ENCODE results near the gene CNTNAP2. TPM values are rescaled to one million over a fixed set of nuclear protein-coding genes. Genes with fewer than 3 reads are reported as not detected.

The CNTNAP2 gene
- total RNA-seq, 1 experiment from 2014 or later, result 42.5 TPM

- no peak overlapping the region for H3K27ac Mint-ChIP-seq (ENCODE audit: unreplicated experiment)
- H3K9me3 Mint-ChIP-seq (ENCODE audit: unreplicated experiment), result no peaks in the 10 kb centered on the region
- BruUV-seq (replicated peaks), result no TSS peak
- Histone ChIP-seq H3K36me3 (ENCODE audit: control insufficient read depth, insufficient read depth, low read length) (no peaks in the 10 kb centered on the region), H3K4me1 (no peaks in the 10 kb centered on the region), H3K9me3 (no peaks in the 10 kb centered on the region), H3K4me3 (ENCODE audit: low read depth, low read length) (no peak overlapping the region), H3K27me3 (replicated peaks; ENCODE audit: control insufficient read depth, insufficient read depth, low read length) (no peaks in the 10 kb centered on the region)
- DNase-seq, result peak in 1 of 2 experiments; percentile 5
- no peak overlapping the region for H3K4me3 Mint-ChIP-seq (ENCODE audit: unreplicated experiment)
- ChIA-PET POLR2A (no interaction called here), CTCF (no interaction called here)
- H3K36me3 Mint-ChIP-seq (ENCODE audit: insufficient read depth, unreplicated experiment), result no peaks in the 10 kb centered on the region
- no peak for TF ChIP-seq CTCF (IDR thresholded peaks at IDR 0.05; ENCODE audit: insufficient read depth in 1 of 2, low read depth in 1 of 2, low read length in 1 of 2, severe bottlenecking in 1 of 2, unreplicated experiment in 1 of 2)
- intact Hi-C loops (cut with micrococcal nuclease; ENCODE audit: unreplicated experiment), result no loop called here
- peaks cover 3% of the 10 kb centered on the region for H3K27me3 Mint-ChIP-seq (ENCODE audit: insufficient read depth, unreplicated experiment)
- no peaks in the 10 kb centered on the region for H3K4me1 Mint-ChIP-seq (ENCODE audit: low read depth, unreplicated experiment)
Observed at GRCh38 chr7:147308539-147308938, 1191.9 kb downstream of the CNTNAP2 start.

- no peak overlapping the region for H3K27ac Mint-ChIP-seq (ENCODE audit: unreplicated experiment)
- ChIA-PET CTCF (no interaction called here), POLR2A (no interaction called here)
- intact Hi-C loops (cut with micrococcal nuclease; ENCODE audit: unreplicated experiment), result no loop called here
- H3K36me3 Mint-ChIP-seq (ENCODE audit: insufficient read depth, unreplicated experiment), result no peaks in the 10 kb centered on the region
- no peaks in the 10 kb centered on the region for H3K27me3 Mint-ChIP-seq (ENCODE audit: insufficient read depth, unreplicated experiment)
- DNase-seq, result no peak
- no peaks in the 10 kb centered on the region for H3K4me1 ChIP-seq
- no peak overlapping the region for H3K4me3 ChIP-seq (ENCODE audit: low read depth, low read length)
- no peak for TF ChIP-seq CTCF (IDR thresholded peaks at IDR 0.05; ENCODE audit: insufficient read depth in 1 of 2, low read depth in 1 of 2, low read length in 1 of 2, severe bottlenecking in 1 of 2, unreplicated experiment in 1 of 2)
- no peak overlapping the region for H3K4me3 Mint-ChIP-seq (ENCODE audit: unreplicated experiment)
- BruUV-seq (replicated peaks), result no TSS peak
- H3K9me3 Mint-ChIP-seq (ENCODE audit: unreplicated experiment), result no peaks in the 10 kb centered on the region
- H3K4me1 Mint-ChIP-seq (ENCODE audit: low read depth, unreplicated experiment), result no peaks in the 10 kb centered on the region
- no peaks in the 10 kb centered on the region; the same call in 1 of the 2 replicates for H3K9me3 ChIP-seq
- H3K36me3 ChIP-seq (ENCODE audit: control insufficient read depth, insufficient read depth, low read length), result no peaks in the 10 kb centered on the region
- H3K27me3 ChIP-seq (replicated peaks; ENCODE audit: control insufficient read depth, insufficient read depth, low read length), result no peaks in the 10 kb centered on the region
Observed at GRCh38 chr7:147311336-147311735, 1194.7 kb downstream of the CNTNAP2 start.

GRCh38 chr7:147321504-147321903 lies 1204.9 kb downstream of the CNTNAP2 start:
- Mint-ChIP-seq H3K36me3 (ENCODE audit: insufficient read depth, unreplicated experiment) (no peaks in the 10 kb centered on the region), H3K4me3 (ENCODE audit: unreplicated experiment) (no peak overlapping the region)

More at GRCh38 chr7:147321504-147321903, 1204.9 kb downstream of the CNTNAP2 start:
- Histone ChIP-seq H3K4me1 (no peaks in the 10 kb centered on the region), H3K4me3 (ENCODE audit: low read depth, low read length) (no peak overlapping the region), H3K9me3 (no peaks in the 10 kb centered on the region), H3K36me3 (ENCODE audit: control insufficient read depth, insufficient read depth, low read length) (no peaks in the 10 kb centered on the region), H3K27me3 (replicated peaks; ENCODE audit: control insufficient read depth, insufficient read depth, low read length) (no peaks in the 10 kb centered on the region)
- no peak for TF ChIP-seq CTCF (IDR thresholded peaks at IDR 0.05; ENCODE audit: insufficient read depth in 1 of 2, low read depth in 1 of 2, low read length in 1 of 2, severe bottlenecking in 1 of 2, unreplicated experiment in 1 of 2)
- Mint-ChIP-seq H3K27ac (ENCODE audit: unreplicated experiment) (no peak overlapping the region), H3K9me3 (ENCODE audit: unreplicated experiment) (no peaks in the 10 kb centered on the region), H3K27me3 (ENCODE audit: insufficient read depth, unreplicated experiment) (no peaks in the 10 kb centered on the region), H3K4me1 (ENCODE audit: low read depth, unreplicated experiment) (no peaks in the 10 kb centered on the region)
- no TSS peak for BruUV-seq (replicated peaks)
- ChIA-PET POLR2A (no interaction called here), CTCF (no interaction called here)
- intact Hi-C loops (cut with micrococcal nuclease; ENCODE audit: unreplicated experiment), result no loop called here
- no peak for DNase-seq

Data from Caco-2 (cell line).